Fibroblast of pulmonary artery (primary cell): ENCODE data around the gene ACKR3.

Experiments
- DNase-seq: peaks from one replicate; pipeline ENCODE4 v3.0.0-alpha.2; 2010; ENCODE audit warnings: low read depth
- H3K4me3 ChIP-seq: replicated peaks from 2 replicates; pipeline ENCODE4 v1.5.1; 2011; ENCODE audit warnings: low read depth, mild to moderate bottlenecking, control low read depth, low read length, moderate library complexity
- TF ChIP-seq, protein P1 (sequence below): IDR thresholded peaks from 2 replicates; pipeline ENCODE4 v1.5.1; 2011; ENCODE audit warnings: mild to moderate bottlenecking, control low read depth, low read length, inconsistent platforms; ENCODE audit errors: missing control alignments

Gene ACKR3

DNA sequence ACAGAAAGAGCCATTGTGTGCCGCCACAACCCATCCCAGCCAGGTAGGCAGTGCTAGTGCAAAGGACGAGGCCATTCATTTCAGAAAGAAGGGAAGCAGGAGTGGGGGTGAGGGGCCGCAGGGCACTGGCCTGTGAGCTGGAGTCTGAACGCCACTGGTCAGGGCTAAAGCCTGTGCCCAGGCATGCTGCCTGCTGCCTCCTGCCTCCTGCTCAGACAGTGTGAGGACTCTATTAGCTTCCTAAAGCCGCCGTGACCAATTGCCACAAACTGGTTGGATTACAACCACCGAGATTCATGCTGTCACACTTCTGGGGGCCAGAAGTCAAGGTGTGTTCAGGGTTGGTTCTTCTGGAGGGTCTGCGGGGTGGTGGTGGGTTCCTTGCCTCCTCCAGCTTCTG lies 21.2 kb downstream of the ACKR3 start:
- TF ChIP-seq, protein P1, sequence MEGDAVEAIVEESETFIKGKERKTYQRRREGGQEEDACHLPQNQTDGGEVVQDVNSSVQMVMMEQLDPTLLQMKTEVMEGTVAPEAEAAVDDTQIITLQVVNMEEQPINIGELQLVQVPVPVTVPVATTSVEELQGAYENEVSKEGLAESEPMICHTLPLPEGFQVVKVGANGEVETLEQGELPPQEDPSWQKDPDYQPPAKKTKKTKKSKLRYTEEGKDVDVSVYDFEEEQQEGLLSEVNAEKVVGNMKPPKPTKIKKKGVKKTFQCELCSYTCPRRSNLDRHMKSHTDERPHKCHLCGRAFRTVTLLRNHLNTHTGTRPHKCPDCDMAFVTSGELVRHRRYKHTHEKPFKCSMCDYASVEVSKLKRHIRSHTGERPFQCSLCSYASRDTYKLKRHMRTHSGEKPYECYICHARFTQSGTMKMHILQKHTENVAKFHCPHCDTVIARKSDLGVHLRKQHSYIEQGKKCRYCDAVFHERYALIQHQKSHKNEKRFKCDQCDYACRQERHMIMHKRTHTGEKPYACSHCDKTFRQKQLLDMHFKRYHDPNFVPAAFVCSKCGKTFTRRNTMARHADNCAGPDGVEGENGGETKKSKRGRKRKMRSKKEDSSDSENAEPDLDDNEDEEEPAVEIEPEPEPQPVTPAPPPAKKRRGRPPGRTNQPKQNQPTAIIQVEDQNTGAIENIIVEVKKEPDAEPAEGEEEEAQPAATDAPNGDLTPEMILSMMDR = no peak
- H3K4me3 ChIP-seq = no peak overlapping the region
- DNase-seq = no peak

DNA sequence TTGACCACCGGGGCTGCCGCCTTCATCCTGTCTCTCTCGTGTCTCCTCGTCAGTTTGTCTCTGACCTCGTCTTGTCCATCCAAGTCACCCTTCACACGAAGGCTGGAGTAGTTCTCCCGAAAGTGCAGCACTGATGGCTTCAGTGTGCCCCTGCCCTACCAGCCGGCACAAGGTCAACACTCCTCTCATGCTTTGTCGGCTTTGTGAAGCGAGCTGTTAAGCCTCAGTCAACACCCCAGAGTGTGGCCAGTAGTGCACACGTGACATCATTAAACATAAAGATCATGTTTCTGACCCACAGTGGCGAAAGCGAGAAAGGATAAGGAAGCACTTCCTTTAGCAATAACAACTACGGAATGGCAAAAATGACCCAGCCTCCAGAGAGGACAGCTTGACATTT lies 23.2 kb downstream of the ACKR3 start:
- TF ChIP-seq, protein P1 = no peak
- DNase-seq = no peak
- no peak overlapping the region for H3K4me3 ChIP-seq

DNA sequence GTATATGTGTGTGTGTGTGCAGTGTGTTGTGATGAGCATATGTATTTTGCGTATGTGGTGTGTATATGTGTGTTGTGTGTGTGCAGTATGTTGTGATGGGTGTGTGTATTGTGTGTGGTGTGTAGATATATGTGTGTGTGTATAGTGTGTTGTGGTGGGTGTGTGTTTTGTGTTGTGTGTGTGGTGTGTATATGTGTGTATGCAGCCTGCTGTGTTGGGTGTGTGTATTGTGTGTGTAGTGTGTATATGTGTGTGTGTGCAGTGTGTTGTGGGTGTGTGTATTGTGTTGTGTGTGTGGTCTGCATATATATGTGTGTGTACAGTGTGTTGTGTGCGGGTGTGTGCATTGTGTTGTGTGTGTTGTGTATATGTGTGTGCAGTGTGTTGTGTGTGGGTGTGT lies 23.9 kb downstream of the ACKR3 start:
- no peak overlapping the region for H3K4me3 ChIP-seq
- TF ChIP-seq, protein P1 = no peak
- DNase-seq = no peak

DNA sequence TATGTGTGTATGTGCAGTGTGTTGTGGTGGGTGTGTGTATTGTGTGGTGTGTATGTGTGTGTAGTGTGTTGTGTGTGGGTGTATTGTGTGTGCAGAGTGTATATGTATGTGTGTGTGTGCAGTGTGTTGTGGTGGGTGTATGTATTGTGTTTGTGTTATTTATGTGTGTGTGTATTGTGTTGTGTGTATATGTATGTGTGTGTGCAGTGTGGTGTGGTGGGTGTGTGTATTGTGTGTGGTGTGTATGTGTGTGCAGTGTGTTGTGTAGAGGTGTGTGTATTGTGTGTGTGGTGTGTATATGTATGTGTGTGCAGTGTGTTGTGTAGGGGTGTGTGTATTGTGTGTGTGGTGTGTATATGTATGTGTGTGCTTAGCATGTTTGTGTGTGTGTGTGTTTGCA lies 24.3 kb downstream of the ACKR3 start:
- H3K4me3 ChIP-seq = no peak overlapping the region
- TF ChIP-seq, protein P1 = no peak
- DNase-seq = no peak

DNA sequence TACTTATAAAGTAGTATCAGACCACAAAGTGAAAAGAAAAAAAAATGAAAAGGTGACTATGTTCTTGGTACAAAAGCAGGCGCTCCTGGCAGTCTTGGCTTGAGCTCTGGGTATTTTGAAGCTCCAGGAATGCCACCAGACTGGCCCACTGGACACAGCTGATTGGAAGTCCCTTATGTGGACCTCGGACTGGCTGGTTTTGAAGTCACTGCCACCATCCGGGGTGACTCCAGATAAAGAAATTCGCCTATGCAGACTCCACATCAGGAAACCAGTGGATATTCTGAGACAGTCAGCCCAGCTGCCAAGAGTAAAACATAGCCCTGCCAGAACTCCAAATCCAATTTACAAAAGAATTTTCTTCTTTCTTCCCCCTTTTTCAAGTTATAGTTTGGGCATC lies 28.0 kb downstream of the ACKR3 start:
- DNase-seq = no peak
- TF ChIP-seq, protein P1 = no peak
- no peak overlapping the region for H3K4me3 ChIP-seq

DNA sequence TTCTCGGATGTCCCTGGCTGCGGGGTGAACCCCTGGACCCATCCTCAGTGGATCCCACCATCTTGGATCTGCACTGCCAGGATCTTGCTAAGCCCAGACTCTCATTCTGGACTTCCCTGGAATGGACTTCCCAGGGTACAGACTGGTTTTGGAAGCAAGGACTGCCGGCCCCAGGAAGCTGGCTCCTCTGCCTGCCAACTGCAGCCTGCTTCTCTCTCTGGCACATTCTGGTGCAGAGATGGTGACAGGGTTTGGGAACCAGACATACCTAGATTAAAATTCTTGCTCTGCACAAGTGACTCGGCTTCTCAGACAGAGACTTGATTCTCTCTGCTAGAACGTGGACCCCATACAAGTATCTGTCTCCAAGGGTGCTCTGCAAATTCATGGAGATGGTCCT lies 29.4 kb downstream of the ACKR3 start:
- no peak overlapping the region for H3K4me3 ChIP-seq
- DNase-seq = no peak
- TF ChIP-seq, protein P1 = no peak

DNA sequence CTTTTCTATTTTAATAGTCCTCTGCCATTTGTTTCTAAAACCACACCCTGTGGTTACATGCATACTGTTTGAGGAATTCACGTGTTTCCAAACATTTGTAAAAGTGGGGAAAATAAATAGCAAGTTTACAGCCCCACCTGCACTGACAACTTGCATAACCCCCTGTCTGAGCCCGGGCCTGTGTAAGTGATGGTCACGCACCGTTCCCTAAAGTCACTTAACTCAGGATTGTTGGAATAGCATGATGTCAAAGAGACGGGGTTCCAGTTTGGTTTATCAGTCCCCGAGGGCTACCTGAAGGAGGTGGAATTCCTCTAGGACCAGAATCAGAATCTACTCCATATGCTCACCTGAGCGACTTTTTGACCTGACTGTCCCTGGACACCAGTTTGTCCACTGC lies 30.5 kb downstream of the ACKR3 start:
- no peak for DNase-seq
- TF ChIP-seq, protein P1 = no peak
- H3K4me3 ChIP-seq = no peak overlapping the region
